Measurements from ENCODE around the gene VPS13D.
"Not testable (repeated sequence)": the region's sequence is repeated elsewhere in the genome, so short reads cannot be mapped to it uniquely, and the experiment has no call there.

VPS13D gene

GRCh38 chr1:12375133-12375829 is 145.5 kb downstream of the VPS13D start:
- DNase-seq: no peak
- no peak for TF ChIP-seq POLR2A (IDR thresholded peaks at IDR 0.05; ENCODE audit: low read length)
- no peak for TF ChIP-seq GATA1 (IDR thresholded peaks at IDR 0.05; ENCODE audit: low read depth, low read length)

DNA sequence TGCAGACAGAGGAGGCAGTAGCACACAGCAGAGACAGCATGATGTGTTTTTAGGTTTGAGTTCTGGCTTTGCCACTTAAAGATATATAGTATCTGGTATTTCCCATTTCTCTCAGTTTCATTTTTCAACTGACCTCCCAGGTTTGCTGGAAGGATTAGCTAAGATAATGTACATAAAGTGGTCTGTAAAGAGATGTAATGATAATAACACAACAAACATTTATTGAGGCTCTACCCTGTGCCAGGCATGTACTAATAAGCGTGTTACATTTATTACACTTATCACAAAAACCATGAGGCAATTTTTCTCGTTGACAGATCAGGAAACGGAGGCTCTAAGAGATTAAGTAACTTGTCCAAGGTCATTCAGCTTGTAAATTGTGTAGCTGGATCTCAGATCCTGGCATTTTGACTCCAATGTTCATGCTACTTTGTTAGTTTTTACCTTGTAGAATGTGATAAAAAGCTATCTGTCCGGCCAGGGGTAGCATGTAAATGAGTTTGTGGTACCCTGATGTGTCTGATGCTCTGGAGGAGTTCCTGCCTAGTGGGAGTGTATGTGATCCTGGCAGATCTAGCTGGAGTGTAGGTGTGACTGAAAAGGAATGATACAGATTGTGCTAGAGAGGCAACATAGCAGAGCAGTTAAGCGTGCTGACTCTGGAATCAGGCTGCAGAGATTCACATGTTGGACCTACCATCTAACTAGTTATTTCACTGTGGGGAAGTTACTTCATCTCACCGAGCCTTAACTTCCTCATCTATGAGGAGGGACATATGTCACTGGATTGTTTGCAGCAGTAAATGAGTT is 146.6 kb downstream of the VPS13D start:
- no peak for TF ChIP-seq POLR2A (IDR thresholded peaks at IDR 0.05; ENCODE audit: low read length)
- TF ChIP-seq GATA1 (IDR thresholded peaks at IDR 0.05; ENCODE audit: low read depth, low read length): no peak
- DNase-seq: no peak

- DNase-seq: no peak
- TF ChIP-seq POLR2A (IDR thresholded peaks at IDR 0.05; ENCODE audit: low read length): no peak
- no peak for TF ChIP-seq GATA1 (IDR thresholded peaks at IDR 0.05; ENCODE audit: low read depth, low read length)
Observed at GRCh38 chr1:12380326-12381249, 150.8 kb downstream of the VPS13D start.

- TF ChIP-seq POLR2A (IDR thresholded peaks at IDR 0.05; ENCODE audit: low read length) (no peak), GATA1 (IDR thresholded peaks at IDR 0.05; ENCODE audit: low read depth, low read length) (no peak)
- no peak for DNase-seq
Observed at GRCh38 chr1:12383001-12383400, 153.2 kb downstream of the VPS13D start.

- TF ChIP-seq GATA1 (IDR thresholded peaks at IDR 0.05; ENCODE audit: low read depth, low read length) (no peak), POLR2A (IDR thresholded peaks at IDR 0.05; ENCODE audit: low read length) (no peak)
- DNase-seq: no peak
Observed at GRCh38 chr1:12383786-12384185, 154.0 kb downstream of the VPS13D start.

GRCh38 chr1:12384836-12385456 is 155.1 kb downstream of the VPS13D start:
- TF ChIP-seq POLR2A (IDR thresholded peaks at IDR 0.05; ENCODE audit: low read length) (no peak), GATA1 (IDR thresholded peaks at IDR 0.05; ENCODE audit: low read depth, low read length) (no peak)
- no peak for DNase-seq

DNA sequence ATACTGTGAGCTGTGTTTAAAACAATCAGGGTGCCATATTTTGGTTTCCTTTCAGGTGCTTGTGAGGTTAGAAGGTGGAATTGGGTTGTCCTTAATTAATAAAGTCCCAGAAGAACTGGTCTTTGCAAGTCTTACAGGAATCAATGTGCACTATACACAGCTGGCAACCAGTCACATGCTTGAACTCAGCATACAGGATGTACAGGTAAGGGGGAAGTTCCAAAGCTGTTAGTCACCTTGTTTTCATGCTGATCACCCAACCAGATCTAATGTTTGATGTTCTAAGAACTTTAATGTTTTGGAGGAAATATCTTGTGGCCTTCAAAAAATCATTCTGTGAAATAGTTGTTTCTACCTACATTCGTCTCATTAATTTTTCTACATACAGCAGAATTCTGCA is 156.3 kb downstream of the VPS13D start:
- no peak for DNase-seq
- TF ChIP-seq POLR2A (IDR thresholded peaks at IDR 0.05; ENCODE audit: low read length): no peak
- no peak for TF ChIP-seq GATA1 (IDR thresholded peaks at IDR 0.05; ENCODE audit: low read depth, low read length)

- no peak for TF ChIP-seq GATA1 (IDR thresholded peaks at IDR 0.05; ENCODE audit: low read depth, low read length)
- no peak for TF ChIP-seq POLR2A (IDR thresholded peaks at IDR 0.05; ENCODE audit: low read length)
- DNase-seq: peak; percentile 17 to 47
Observed at GRCh38 chr1:12387641-12388040, 157.8 kb downstream of the VPS13D start.

- not testable (repeated sequence) for DNase-seq
Observed at GRCh38 chr1:12390296-12390695, 160.5 kb downstream of the VPS13D start.

- no peak for DNase-seq
- no peak for TF ChIP-seq GATA1 (IDR thresholded peaks at IDR 0.05; ENCODE audit: low read depth, low read length)
- no peak for TF ChIP-seq POLR2A (IDR thresholded peaks at IDR 0.05; ENCODE audit: low read length)
Observed at GRCh38 chr1:12397462-12398450, 167.9 kb downstream of the VPS13D start.

- TF ChIP-seq GATA1 (IDR thresholded peaks at IDR 0.05; ENCODE audit: low read depth, low read length) (no peak), POLR2A (IDR thresholded peaks at IDR 0.05; ENCODE audit: low read length) (no peak)
- no peak for DNase-seq
Observed at GRCh38 chr1:12398479-12398878, 168.6 kb downstream of the VPS13D start.

- no peak for TF ChIP-seq GATA1 (IDR thresholded peaks at IDR 0.05; ENCODE audit: low read depth, low read length)
- TF ChIP-seq POLR2A (IDR thresholded peaks at IDR 0.05; ENCODE audit: low read length): no peak
- no peak for DNase-seq
Observed at GRCh38 chr1:12400027-12400693, 170.3 kb downstream of the VPS13D start.

All from erythroblast (primary cell).